ENCODE results near the gene DNAH17. TPM values are rescaled to one million over a fixed set of nuclear protein-coding genes. Genes with fewer than 3 reads are reported as not detected.

DNAH17 gene
- total RNA-seq, 1 donor from 2014 or later, result 2.8 TPM

DNA sequence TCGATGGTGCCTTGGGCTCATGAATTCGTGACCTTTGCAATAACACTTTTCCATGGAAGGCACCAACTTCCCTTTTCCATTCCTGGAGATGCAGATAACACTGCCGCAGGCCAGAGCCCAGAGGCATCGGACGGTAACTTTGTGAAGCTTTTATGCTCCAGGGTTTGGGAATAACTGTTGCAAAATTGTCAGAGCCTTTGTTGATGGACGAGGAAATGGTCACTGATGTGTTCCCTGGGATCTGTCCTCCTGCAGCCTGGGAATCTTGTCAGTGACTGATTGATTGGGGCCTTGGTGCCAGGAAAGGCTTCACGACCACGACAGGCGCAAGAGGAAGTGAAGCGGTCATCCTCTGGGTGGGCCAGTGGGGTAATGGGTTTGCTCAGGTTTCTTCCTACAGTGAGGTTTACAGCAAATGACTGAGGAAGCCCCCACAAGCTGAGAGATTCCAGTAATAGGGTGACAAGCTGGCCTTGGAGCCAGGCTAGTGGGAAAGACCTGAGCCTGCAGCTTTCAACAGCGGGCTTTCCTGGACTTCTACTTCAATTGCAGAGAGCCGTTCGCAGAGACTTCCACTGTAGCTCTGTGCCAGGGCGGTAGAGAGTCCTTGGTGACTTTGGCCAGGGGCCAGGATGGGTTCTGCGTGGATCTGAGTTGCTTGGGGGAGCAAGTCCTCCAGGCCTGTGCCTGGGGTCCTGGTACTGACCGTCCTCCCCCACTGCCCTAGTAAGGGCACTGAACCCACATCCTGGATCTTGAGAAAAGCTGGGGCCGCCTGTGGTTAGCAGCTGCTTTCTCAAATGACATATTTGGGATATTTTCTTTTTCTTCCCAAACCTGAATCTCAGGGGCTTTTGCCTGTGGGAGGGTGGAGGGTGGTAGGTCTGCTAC, 161.1 kb downstream of the DNAH17 start:
- DNase-seq, result no peak
- TF ChIP-seq, protein P1, sequence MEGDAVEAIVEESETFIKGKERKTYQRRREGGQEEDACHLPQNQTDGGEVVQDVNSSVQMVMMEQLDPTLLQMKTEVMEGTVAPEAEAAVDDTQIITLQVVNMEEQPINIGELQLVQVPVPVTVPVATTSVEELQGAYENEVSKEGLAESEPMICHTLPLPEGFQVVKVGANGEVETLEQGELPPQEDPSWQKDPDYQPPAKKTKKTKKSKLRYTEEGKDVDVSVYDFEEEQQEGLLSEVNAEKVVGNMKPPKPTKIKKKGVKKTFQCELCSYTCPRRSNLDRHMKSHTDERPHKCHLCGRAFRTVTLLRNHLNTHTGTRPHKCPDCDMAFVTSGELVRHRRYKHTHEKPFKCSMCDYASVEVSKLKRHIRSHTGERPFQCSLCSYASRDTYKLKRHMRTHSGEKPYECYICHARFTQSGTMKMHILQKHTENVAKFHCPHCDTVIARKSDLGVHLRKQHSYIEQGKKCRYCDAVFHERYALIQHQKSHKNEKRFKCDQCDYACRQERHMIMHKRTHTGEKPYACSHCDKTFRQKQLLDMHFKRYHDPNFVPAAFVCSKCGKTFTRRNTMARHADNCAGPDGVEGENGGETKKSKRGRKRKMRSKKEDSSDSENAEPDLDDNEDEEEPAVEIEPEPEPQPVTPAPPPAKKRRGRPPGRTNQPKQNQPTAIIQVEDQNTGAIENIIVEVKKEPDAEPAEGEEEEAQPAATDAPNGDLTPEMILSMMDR (IDR thresholded peaks at IDR 0.05), result no peak
- no peak for ATAC-seq
- Histone ChIP-seq H3K36me3 (peaks cover 25% of the 10 kb centered on the region), H3K4me3 (no peak overlapping the region), H3K4me1 (peaks cover 93% of the 10 kb centered on the region), H3K9me3 (no peaks in the 10 kb centered on the region), H3K27ac (peak overlapping the region; percentile 83), H3K27me3 (no peaks in the 10 kb centered on the region)
- intact Hi-C loops (cut with DNase I), result no loop called here

DNA sequence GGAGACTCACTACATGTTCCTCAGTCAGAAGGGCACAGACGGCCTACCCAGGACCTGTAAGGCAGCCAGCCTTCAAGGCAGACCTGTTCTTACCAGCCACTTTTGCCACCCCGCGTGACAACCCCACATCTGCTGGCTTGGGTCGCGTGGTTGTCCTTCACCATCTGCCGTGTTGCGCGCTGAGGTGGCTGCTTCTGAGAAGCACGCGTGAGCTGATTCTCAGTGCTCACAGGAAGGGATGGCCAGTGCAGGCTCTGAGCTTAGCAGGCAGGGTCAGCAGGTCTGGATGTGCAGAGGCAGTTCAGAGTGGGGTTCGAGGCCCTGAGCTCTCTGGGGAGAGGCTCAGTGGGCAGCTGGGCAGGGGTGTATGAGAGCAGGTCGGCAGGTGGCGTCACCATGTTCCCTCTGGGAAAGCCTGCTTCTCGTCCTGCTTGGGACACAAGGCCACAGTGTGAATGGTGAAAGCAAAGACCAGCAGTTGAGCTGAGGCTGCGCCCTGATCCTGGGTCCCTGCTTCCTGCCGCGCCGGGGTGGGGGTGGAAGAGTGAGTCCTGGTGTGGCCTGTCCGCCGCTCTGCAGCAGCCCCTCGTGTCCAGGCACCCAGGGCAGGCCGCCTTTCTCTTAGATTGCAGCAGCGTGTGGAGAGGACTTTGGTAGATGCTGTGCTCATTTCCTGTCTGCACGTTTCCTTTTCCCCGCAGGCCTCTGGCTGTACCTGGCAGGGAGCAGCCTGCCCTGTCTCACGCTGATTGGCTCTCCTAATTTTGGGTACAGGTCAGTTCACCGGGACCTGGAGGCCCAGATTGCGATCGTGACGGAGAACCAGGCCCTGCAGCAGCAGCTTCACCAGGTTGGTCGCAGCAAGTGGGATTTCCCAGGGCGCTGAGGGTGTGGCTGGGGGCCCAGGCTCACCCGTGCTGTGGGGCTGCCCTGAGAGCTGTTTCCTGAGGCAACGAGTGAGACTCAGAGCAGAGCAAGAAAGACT, 162.7 kb downstream of the DNAH17 start:
- DNase-seq, result no peak
- intact Hi-C loops (cut with DNase I), result no loop called here

DNA sequence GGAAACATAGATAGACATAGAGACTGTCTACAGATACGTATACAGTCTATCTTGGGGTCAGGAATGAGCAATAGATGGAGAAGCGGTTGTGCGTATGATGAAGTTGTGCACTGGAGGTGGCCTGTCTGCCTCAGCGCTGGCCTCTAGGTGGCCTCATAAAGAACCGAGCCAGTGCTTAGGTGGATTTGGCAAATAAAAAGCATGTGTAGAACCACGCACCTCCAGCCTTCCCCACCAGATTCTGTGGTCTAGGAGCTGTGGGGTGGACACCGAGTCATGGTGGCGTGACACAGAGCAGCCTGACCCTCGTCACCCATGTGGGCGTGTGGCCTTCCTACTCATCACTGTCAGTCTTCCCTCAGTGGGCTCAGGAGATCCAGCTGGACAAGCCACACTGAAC, 164.8 kb downstream of the DNAH17 start:
- TF ChIP-seq, protein P1 (IDR thresholded peaks at IDR 0.05), result peak; percentile 42
- Histone ChIP-seq H3K27ac (peak overlapping the region; percentile 83), H3K27me3 (no peaks in the 10 kb centered on the region), H3K4me3 (no peak overlapping the region), H3K4me1 (peaks cover 96% of the 10 kb centered on the region), H3K36me3 (peaks cover 6% of the 10 kb centered on the region), H3K9me3 (no peaks in the 10 kb centered on the region)
- peak; percentile 87 for DNase-seq
- intact Hi-C loops (cut with DNase I), result no loop called here
- peak; percentile 53 for ATAC-seq

More for the DNA sequence above, 162.7 kb downstream of the DNAH17 start:
- TF ChIP-seq, protein P1 (IDR thresholded peaks at IDR 0.05), result no peak
- peaks cover 11% of the 10 kb centered on the region for H3K36me3 ChIP-seq
- no peaks in the 10 kb centered on the region for H3K27me3 ChIP-seq
- H3K4me3 ChIP-seq, result no peak overlapping the region
- H3K4me1 ChIP-seq, result peaks cover 91% of the 10 kb centered on the region
- H3K9me3 ChIP-seq, result no peaks in the 10 kb centered on the region
- ATAC-seq, result no peak
- H3K27ac ChIP-seq, result peak overlapping the region; percentile 83

DNA sequence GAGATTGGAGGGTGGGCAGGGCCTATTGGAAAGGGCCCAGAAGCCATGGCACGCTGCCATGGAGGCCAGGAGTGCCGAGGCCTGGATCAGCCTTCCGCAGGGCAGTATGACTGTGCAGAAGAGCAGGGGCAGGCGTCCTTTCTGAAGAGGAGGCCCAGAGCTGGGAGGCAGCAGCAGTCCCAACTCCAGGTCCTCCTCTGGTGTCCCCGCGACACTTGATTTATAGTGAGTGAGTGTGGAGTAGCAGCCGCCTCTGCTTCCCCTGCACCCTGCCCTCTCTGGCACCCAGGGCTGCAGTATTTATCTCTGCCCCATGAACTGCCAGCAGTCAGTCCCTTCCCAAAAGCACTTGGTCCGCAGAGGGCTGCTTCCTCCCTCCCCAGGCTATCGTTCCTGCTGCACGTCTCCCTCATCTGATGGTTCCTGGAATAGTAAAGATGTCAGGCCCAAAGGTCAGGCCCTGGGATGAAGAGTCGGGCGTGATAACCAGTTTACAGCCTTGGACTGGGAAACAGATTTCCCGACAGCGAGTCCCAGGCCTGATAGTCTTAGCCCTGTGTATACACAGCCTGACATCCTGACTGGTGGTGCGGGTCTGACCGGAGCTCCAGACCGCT, 165.8 kb downstream of the DNAH17 start:
- H3K4me3 ChIP-seq, result no peak overlapping the region
- intact Hi-C loops (cut with DNase I), result no loop called here
- DNase-seq, result no peak
- ATAC-seq, result no peak
- TF ChIP-seq, protein P1 (IDR thresholded peaks at IDR 0.05), result no peak
- H3K9me3 ChIP-seq, result no peaks in the 10 kb centered on the region
- peaks cover 90% of the 10 kb centered on the region for H3K4me1 ChIP-seq
- no peaks in the 10 kb centered on the region for H3K27me3 ChIP-seq
- peaks cover 8% of the 10 kb centered on the region for H3K36me3 ChIP-seq
- peak overlapping the region; percentile 83 for H3K27ac ChIP-seq

DNA sequence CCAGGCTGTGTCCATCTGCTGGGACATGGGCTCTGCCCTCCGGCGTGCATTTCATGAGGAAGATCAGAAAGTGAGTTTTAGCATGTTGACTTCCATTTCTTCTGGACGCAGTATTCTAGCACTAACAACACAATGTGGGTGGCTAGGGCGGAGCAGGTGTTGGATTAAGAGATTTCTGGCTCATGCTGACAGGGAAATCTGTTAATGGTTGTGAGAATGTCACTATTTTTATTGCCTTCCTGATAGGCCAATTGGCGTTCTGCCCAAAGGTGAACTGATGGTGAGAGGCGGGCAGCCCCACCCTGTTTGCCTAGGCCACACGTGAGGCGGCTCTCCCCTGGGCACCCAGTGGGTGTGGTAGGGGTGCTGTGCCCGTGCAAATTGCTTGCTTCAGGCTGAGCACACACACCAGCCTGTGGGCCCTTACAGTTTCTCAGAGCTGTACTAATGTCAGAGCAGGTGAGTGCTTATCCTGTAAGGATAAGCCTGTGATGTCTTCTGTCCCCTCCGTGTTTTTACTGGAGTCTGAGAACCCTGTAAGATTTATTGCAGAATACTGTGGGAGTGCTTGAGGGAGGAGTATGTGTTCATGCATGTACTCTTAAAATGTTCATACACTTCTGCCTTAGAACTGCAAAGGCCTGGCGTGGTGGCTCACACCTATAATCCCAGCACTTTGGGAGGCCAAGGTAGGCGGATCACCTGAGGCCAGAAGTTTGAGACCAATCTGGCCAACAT, 167.8 kb downstream of the DNAH17 start:
- intact Hi-C loops (cut with DNase I), result no loop called here
- peaks cover 70% of the 10 kb centered on the region for H3K4me1 ChIP-seq
- H3K27ac ChIP-seq, result peak overlapping the region; percentile 36

More for the DNA sequence above, 167.8 kb downstream of the DNAH17 start:
- Histone ChIP-seq H3K36me3 (peaks cover 22% of the 10 kb centered on the region), H3K9me3 (no peaks in the 10 kb centered on the region), H3K4me3 (no peak overlapping the region), H3K27me3 (no peaks in the 10 kb centered on the region)
- TF ChIP-seq, protein P1 (IDR thresholded peaks at IDR 0.05), result no peak
- peak; percentile 48 for ATAC-seq
- DNase-seq, result peak; percentile 83
